Heart left ventricle (tissue), 13 donors: ENCODE results near the gene ZFP82.

Experiments
- POLR2A ChIP-seq, 2 donors: fragments of 450-650 bp; IDR thresholded peaks; one replicate each; pipeline ENCODE4 v1.6.1; 2017; ENCODE audit warnings: antibody characterized with exemption in 2 of 2, mild to moderate bottlenecking in 2 of 2, moderate library complexity in 2 of 2
- TF ChIP-seq, protein P1 (sequence below), 12 donors: fragments of 200-600 bp; sonication (generic) in 4 of 12; IDR thresholded peaks; one replicate each; pipeline versions ENCODE4 v1.5.0 to v1.8.0; 2018 to 2022; ENCODE audit warnings: antibody characterized with exemption in 12 of 12, mild to moderate bottlenecking in 5 of 12
- donor health status: ischemic (EF 13 %, LVEDD 7.1; RV severe dilation, severe dysfunction).
- donor health status: DM: no; HTN: yes; CAD: no.
- donor health status: DM: no; HTN: no; CAD: no.
- donor health status: ischemic (EF 25% LVEDD 6.9; RV normal size, moderate dysfunction).
- donor health status: ischemic (EF 25% LVEDD 5.7; RV mildly dilated, moderate dysfunction).
- donor health status: ischemic (EF 35%, LVEDD 5.7; RV mildly dilated, moderate dysfunction).
- donor health status: nonischemic (EF 11% LVEDD 7.7; RV severe dilation, severe dysfunction).
- donor health status: DM: yes; HTN: yes; CAD: no.
- donor health status: PGD.
- donor health status: ischemic (EF 29% LVEDD 5.4; RV normal size, mild dysfunction).
- donor health status: nonischemic (EF 23%, LVEDD 6.1; RV moderate dilation, normal function).

DNA sequence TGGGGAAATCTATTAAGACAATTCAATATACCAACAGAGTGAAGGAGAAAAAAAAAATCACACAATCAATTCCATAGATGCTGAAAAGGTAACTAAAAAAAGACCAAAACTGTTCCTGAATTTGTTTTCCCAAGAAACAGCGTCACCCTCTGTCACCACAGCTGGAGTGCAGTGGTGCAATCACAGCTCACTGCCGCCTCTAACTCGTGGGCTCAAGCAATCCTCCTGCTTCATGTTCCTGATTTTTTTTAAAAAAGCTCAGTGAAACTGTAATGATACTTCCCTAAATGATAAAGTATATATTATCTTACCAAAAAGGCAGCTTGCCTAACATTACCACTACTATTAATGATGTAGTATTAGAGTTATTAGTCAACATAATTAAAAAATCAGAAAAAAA lies 19.9 kb downstream of the ZFP82 start:
- no peak for TF ChIP-seq POLR2A (IDR thresholded peaks at IDR 0.05)
- TF ChIP-seq, protein P1, sequence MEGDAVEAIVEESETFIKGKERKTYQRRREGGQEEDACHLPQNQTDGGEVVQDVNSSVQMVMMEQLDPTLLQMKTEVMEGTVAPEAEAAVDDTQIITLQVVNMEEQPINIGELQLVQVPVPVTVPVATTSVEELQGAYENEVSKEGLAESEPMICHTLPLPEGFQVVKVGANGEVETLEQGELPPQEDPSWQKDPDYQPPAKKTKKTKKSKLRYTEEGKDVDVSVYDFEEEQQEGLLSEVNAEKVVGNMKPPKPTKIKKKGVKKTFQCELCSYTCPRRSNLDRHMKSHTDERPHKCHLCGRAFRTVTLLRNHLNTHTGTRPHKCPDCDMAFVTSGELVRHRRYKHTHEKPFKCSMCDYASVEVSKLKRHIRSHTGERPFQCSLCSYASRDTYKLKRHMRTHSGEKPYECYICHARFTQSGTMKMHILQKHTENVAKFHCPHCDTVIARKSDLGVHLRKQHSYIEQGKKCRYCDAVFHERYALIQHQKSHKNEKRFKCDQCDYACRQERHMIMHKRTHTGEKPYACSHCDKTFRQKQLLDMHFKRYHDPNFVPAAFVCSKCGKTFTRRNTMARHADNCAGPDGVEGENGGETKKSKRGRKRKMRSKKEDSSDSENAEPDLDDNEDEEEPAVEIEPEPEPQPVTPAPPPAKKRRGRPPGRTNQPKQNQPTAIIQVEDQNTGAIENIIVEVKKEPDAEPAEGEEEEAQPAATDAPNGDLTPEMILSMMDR (IDR thresholded peaks at IDR 0.05) = no peak
